ENCODE measurements around the gene CACNB3.

DNA sequence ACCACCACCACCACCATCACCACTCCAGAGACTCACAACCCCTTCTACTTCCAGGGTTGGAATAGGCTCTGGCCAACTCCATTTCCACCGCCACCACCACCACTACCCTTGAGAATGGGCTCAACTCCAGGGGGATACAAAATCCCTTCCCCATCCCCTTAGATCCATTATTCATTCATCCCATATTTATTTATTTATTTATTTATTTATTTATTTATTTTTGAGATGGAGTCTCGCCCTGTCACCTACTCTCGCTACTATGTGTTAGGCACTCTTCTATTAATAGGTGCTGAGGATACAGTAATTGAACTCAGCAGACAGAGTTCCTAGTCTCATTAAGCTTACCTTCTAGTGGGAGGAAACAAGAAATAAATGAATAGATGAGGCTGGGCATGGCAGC lies 24.6 kb upstream of the CACNB3 start:
- TF ChIP-seq, protein P1, sequence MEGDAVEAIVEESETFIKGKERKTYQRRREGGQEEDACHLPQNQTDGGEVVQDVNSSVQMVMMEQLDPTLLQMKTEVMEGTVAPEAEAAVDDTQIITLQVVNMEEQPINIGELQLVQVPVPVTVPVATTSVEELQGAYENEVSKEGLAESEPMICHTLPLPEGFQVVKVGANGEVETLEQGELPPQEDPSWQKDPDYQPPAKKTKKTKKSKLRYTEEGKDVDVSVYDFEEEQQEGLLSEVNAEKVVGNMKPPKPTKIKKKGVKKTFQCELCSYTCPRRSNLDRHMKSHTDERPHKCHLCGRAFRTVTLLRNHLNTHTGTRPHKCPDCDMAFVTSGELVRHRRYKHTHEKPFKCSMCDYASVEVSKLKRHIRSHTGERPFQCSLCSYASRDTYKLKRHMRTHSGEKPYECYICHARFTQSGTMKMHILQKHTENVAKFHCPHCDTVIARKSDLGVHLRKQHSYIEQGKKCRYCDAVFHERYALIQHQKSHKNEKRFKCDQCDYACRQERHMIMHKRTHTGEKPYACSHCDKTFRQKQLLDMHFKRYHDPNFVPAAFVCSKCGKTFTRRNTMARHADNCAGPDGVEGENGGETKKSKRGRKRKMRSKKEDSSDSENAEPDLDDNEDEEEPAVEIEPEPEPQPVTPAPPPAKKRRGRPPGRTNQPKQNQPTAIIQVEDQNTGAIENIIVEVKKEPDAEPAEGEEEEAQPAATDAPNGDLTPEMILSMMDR (conservative IDR thresholded peaks at IDR 0.05; ENCODE audit: low read depth, low read length), result no peak
- TF ChIP-seq EZH2 (IDR thresholded peaks at IDR 0.05; ENCODE audit: borderline replicate concordance, low read depth, low read length, poor library complexity, severe bottlenecking), result no peak
